Ramos (cell line): ENCODE measurements around the gene GABRG2.
"Not testable (repeated sequence)": the region's sequence is repeated elsewhere in the genome, so short reads cannot be mapped to it uniquely, and the experiment has no call there.

Experiments used
- in situ Hi-C: fragments of 300-500 bp; cut with MboI; formaldehyde crosslinking; loops from one replicate; pipeline ENCODE4 v1.14.3; 2022; ENCODE audit warnings: low sequenced_read_pairs; ENCODE audit not compliant: unreplicated experiment

The GABRG2 gene

GRCh38 chr5:162067655-162068411 is at the start of gene GABRG2:
Gene GABRG2, plus strand, starts transcription at chr5:162067773. Its CDS starts 227 bp downstream, at chr5:162068000.
- in situ Hi-C loops: no loop called here

GRCh38 chr5:162025312-162025711 is 42.3 kb upstream of the GABRG2 start:
- in situ Hi-C loops: no loop called here

GRCh38 chr5:162026803-162027202 is 40.8 kb upstream of the GABRG2 start:
- in situ Hi-C loops: no loop called here

- in situ Hi-C loops: no loop called here
Observed at GRCh38 chr5:162037431-162037830, 30.1 kb upstream of the GABRG2 start.

- in situ Hi-C loops: no loop called here
Observed at GRCh38 chr5:162047279-162047678, 20.3 kb upstream of the GABRG2 start.

- in situ Hi-C loops: no loop called here
Observed at GRCh38 chr5:162052676-162053075, 14.9 kb upstream of the GABRG2 start.

GRCh38 chr5:162055095-162055494 is 12.5 kb upstream of the GABRG2 start:
- in situ Hi-C loops: not testable (repeated sequence)

GRCh38 chr5:162067162-162067561 is 411 bp upstream of the GABRG2 start:
- in situ Hi-C loops: no loop called here

- in situ Hi-C loops: no loop called here
Observed at GRCh38 chr5:162068412-162068811, 839 bp downstream of the GABRG2 start.

GRCh38 chr5:162068936-162069335 is 1.4 kb downstream of the GABRG2 start:
- in situ Hi-C loops: no loop called here

GRCh38 chr5:162078805-162079204 is 11.2 kb downstream of the GABRG2 start:
- in situ Hi-C loops: no loop called here

GRCh38 chr5:162091336-162091735 is 23.8 kb downstream of the GABRG2 start:
- in situ Hi-C loops: no loop called here

- in situ Hi-C loops: no loop called here
Observed at GRCh38 chr5:162096448-162096847, 28.9 kb downstream of the GABRG2 start.

GRCh38 chr5:162107591-162107990 is 40.0 kb downstream of the GABRG2 start:
- in situ Hi-C loops: no loop called here

- in situ Hi-C loops: no loop called here
Observed at GRCh38 chr5:162119801-162120200, 52.2 kb downstream of the GABRG2 start.

GRCh38 chr5:162128117-162128516 is 60.5 kb downstream of the GABRG2 start:
- in situ Hi-C loops: no loop called here

- in situ Hi-C loops: no loop called here
Observed at GRCh38 chr5:162132348-162132747, 64.8 kb downstream of the GABRG2 start.

- in situ Hi-C loops: no loop called here
Observed at GRCh38 chr5:162139190-162139589, 71.6 kb downstream of the GABRG2 start.

GRCh38 chr5:162154242-162154641 is 86.7 kb downstream of the GABRG2 start:
- in situ Hi-C loops: no loop called here

- in situ Hi-C loops: no loop called here
Observed at GRCh38 chr5:162160401-162160800, 92.8 kb downstream of the GABRG2 start.

- in situ Hi-C loops: no loop called here
Observed at GRCh38 chr5:162163663-162164062, 96.1 kb downstream of the GABRG2 start.

GRCh38 chr5:162174358-162174974 is 106.9 kb downstream of the GABRG2 start:
- in situ Hi-C loops: no loop called here
